NCI-H2029 treated with DMSO at 0.1 percent for 48 hours (cell line): ENCODE results near the gene RNF10.
"Not testable (repeated sequence)": the region's sequence is repeated elsewhere in the genome, so short reads cannot be mapped to it uniquely, and the experiment has no call there.

ENCODE experiments used
- DNase-seq: peaks from one replicate; lab custom pipeline; 2025; lab: John Stamatoyannopoulos, UW

Gene RNF10

GRCh38 chr12:120617193-120617592, 83.0 kb downstream of the RNF10 start:
- DNase-seq, result not testable (repeated sequence)

- not testable (repeated sequence) for DNase-seq
Observed at GRCh38 chr12:120617767-120618166, 83.6 kb downstream of the RNF10 start.

- no peak for DNase-seq
Observed at GRCh38 chr12:120618954-120619615, 84.9 kb downstream of the RNF10 start.

- DNase-seq, result no peak
Observed at GRCh38 chr12:120620624-120621023, 86.5 kb downstream of the RNF10 start.

GRCh38 chr12:120625557-120626419, 91.6 kb downstream of the RNF10 start:
- no peak for DNase-seq
